Neural cell (in vitro differentiated cells): ENCODE data around the gene EPHA2. TPM values are rescaled to one million over a fixed set of nuclear protein-coding genes. Genes with fewer than 3 reads are reported as not detected.

Experiments used
- H2AFZ ChIP-seq: fragments of 200-600, 300-800 bp; sonication (generic), shearing (Covaris generic); 2 replicates; pipeline ENCODE4 v1.6.0; 2014; ENCODE audit warnings: low read depth, mild to moderate bottlenecking, antibody characterized with exemption, low read length, moderate library complexity
- H3F3A ChIP-seq: fragments of 200-600 bp; shearing (Covaris generic); 2 replicates; pipeline ENCODE4 v1.6.1; 2016; ENCODE audit warnings: mild to moderate bottlenecking, moderate library complexity, mixed read lengths, antibody characterized with exemption, low read length; ENCODE audit not compliant: insufficient read depth, poor library complexity, severe bottlenecking
- H3K27ac ChIP-seq: fragments of 200-600, 300-800 bp; sonication (generic), shearing (Covaris generic); 2 replicates; pipeline ENCODE4 v1.5.1; 2014; ENCODE audit warnings: mild to moderate bottlenecking, low read length, moderate library complexity
- H3K27me3 ChIP-seq: fragments of 300-800, 200-600 bp; sonication (generic), shearing (Covaris generic); 2 replicates; pipeline ENCODE4 v1.6.0; 2014; ENCODE audit warnings: mild to moderate bottlenecking, low read depth, low read length, moderate library complexity; ENCODE audit not compliant: insufficient read depth
- H3K36me3 ChIP-seq: fragments of 300-800, 200-600 bp; sonication (generic), shearing (Covaris generic); 2 replicates; pipeline ENCODE4 v1.5.1; 2014; ENCODE audit warnings: mild to moderate bottlenecking, antibody characterized with exemption, low read length, moderate library complexity; ENCODE audit not compliant: insufficient read depth
- H3K4me2 ChIP-seq: fragments of 300-800, 200-600 bp; sonication (generic), shearing (Covaris generic); 2 replicates; pipeline ENCODE4 v1.6.0; 2014; ENCODE audit warnings: mild to moderate bottlenecking, low read length
- H3K4me3 ChIP-seq: fragments of 300-800, 200-600 bp; sonication (generic), shearing (Covaris generic); 2 replicates; pipeline ENCODE4 v1.5.1; 2014; ENCODE audit warnings: mild to moderate bottlenecking, low read length, moderate library complexity
- H3K79me2 ChIP-seq: fragments of 200-600 bp; shearing (Covaris generic); replicated peaks from 2 replicates; pipeline ENCODE4 v1.6.0; 2014; ENCODE audit warnings: mild to moderate bottlenecking, low read length, moderate library complexity; ENCODE audit not compliant: insufficient read depth
- H3K9ac ChIP-seq: fragments of 300-800, 200-600 bp; sonication (generic), shearing (Covaris generic); 2 replicates; pipeline ENCODE4 v1.6.1; 2016; ENCODE audit warnings: mild to moderate bottlenecking, low read length, mixed read lengths
- H3K9me2 ChIP-seq: fragments of 200-600 bp; shearing (Covaris generic); 2 replicates; pipeline ENCODE4 v1.6.1; 2016; ENCODE audit warnings: mild to moderate bottlenecking, low read length, mixed read lengths; ENCODE audit not compliant: insufficient read depth
- H3K9me3 ChIP-seq: fragments of 200-600, 300-800 bp; sonication (generic), shearing (Covaris generic); 2 replicates; pipeline ENCODE4 v1.6.1; 2016; ENCODE audit warnings: mild to moderate bottlenecking, mixed run types, low read length, moderate library complexity, mixed read lengths
- H4K20me1 ChIP-seq: fragments of 200-600 bp; shearing (Covaris generic); 2 replicates; pipeline ENCODE4 v1.6.1; 2016; ENCODE audit warnings: mild to moderate bottlenecking, mixed run types; ENCODE audit not compliant: insufficient read depth
- CTCF ChIP-seq: fragments of 450-650 bp; IDR thresholded peaks from 2 replicates; pipeline ENCODE4 v1.5.1; 2014; ENCODE audit warnings: antibody characterized with exemption, mild to moderate bottlenecking, moderate library complexity; ENCODE audit not compliant: poor library complexity, severe bottlenecking
- EP300 ChIP-seq: fragments of 450-650 bp; conservative IDR thresholded peaks from 2 replicates; pipeline ENCODE4 v1.6.1; 2014; ENCODE audit warnings: antibody characterized with exemption, mild to moderate bottlenecking, moderate library complexity; ENCODE audit not compliant: poor library complexity, severe bottlenecking
- EZH2 ChIP-seq: fragments of 200-600, 300-800 bp; shearing (Covaris generic), sonication (generic); IDR thresholded peaks from 2 replicates; pipeline ENCODE4 v1.6.1; 2014; ENCODE audit warnings: antibody characterized with exemption, low read length, borderline replicate concordance, mild to moderate bottlenecking; ENCODE audit not compliant: insufficient read depth, poor library complexity, severe bottlenecking
- MXI1 ChIP-seq: fragments of 450-650 bp; conservative IDR thresholded peaks from 2 replicates; pipeline ENCODE4 v1.6.1; 2014; ENCODE audit warnings: antibody characterized with exemption, mild to moderate bottlenecking; ENCODE audit not compliant: poor library complexity, severe bottlenecking
- POLR2AphosphoS5 ChIP-seq: IDR thresholded peaks from 2 replicates; pipeline ENCODE4 v1.6.1; 2012
- RAD21 ChIP-seq: fragments of 450-650 bp; conservative IDR thresholded peaks from 2 replicates; pipeline ENCODE4 v1.6.1; 2014; ENCODE audit warnings: antibody characterized with exemption, mild to moderate bottlenecking, moderate library complexity
- REST ChIP-seq: IDR thresholded peaks from 2 replicates; pipeline ENCODE4 v1.6.1; 2012; ENCODE audit warnings: borderline replicate concordance
- SMC3 ChIP-seq: fragments of 450-650 bp; conservative IDR thresholded peaks from 2 replicates; pipeline ENCODE4 v1.6.1; 2014; ENCODE audit warnings: antibody characterized with exemption, mild to moderate bottlenecking, moderate library complexity; ENCODE audit not compliant: poor library complexity
- TAF1 ChIP-seq: IDR thresholded peaks from 2 replicates; pipeline ENCODE4 v1.6.1; 2012; ENCODE audit warnings: low read depth
- polyA plus RNA-seq: library from polyadenylated mRNA; depleted of rRNA; stranded (reverse); fragments of >200 nt; gene quantifications from 2 replicates; pipeline ENCODE4 v1.2.3, GENCODE V29; 2014

EPHA2 gene
- polyA plus RNA-seq, 1 donor from 2014 or later: 0.63 TPM

- Histone ChIP-seq H3K4me2 (no peak overlapping the region), H3K9me3 (no peaks in the 10 kb centered on the region), H3K9me2 (no peaks in the 10 kb centered on the region), H3K27me3 (no peaks in the 10 kb centered on the region), H3K36me3 (no peaks in the 10 kb centered on the region), H3F3A (no peaks in the 10 kb centered on the region), H3K27ac (no peak overlapping the region), H2AFZ (no peak overlapping the region), H4K20me1 (no peaks in the 10 kb centered on the region), H3K79me2 (no peaks in the 10 kb centered on the region), H3K9ac (no peak overlapping the region), H3K4me3 (no peak overlapping the region)
- TF ChIP-seq TAF1: no peak
- no peak for TF ChIP-seq SMC3
- no peak for TF ChIP-seq MXI1
- no peak for TF ChIP-seq REST
- TF ChIP-seq EP300: no peak
- no peak for TF ChIP-seq CTCF
Measured at GRCh38 chr1:16178596-16179497, 23.0 kb upstream of the EPHA2 start.

GRCh38 chr1:16177306-16177705 lies 21.4 kb upstream of the EPHA2 start:
- Histone ChIP-seq H3F3A (no peaks in the 10 kb centered on the region), H3K36me3 (no peaks in the 10 kb centered on the region), H3K9me2 (no peaks in the 10 kb centered on the region), H3K27me3 (no peaks in the 10 kb centered on the region), H3K79me2 (no peaks in the 10 kb centered on the region), H3K27ac (no peak overlapping the region), H3K9me3 (no peaks in the 10 kb centered on the region), H3K4me2 (no peak overlapping the region), H3K4me3 (no peak overlapping the region), H4K20me1 (no peaks in the 10 kb centered on the region), H3K9ac (no peak overlapping the region), H2AFZ (no peak overlapping the region)
- no peak for TF ChIP-seq EP300
- TF ChIP-seq CTCF: no peak
- TF ChIP-seq SMC3: no peak
- TF ChIP-seq MXI1: no peak
- TF ChIP-seq REST: no peak
- no peak for TF ChIP-seq TAF1
- TF ChIP-seq POLR2AphosphoS5: no peak
- TF ChIP-seq EZH2: no peak
- no peak for TF ChIP-seq RAD21
